Neural progenitor cell (in vitro differentiated cells): ENCODE measurements around the gene GAS6.

ENCODE experiments used
- CTCF ChIP-seq: fragments of 200-600 bp; sonication (generic); IDR thresholded peaks from 2 replicates; pipeline ENCODE4 v1.5.1; 2017; ENCODE audit warnings: antibody characterized with exemption, mild to moderate bottlenecking
- EZH2phosphoT487 ChIP-seq: fragments of 200-600 bp; sonication (generic); IDR thresholded peaks from 2 replicates; pipeline ENCODE4 v1.6.1; 2017; ENCODE audit warnings: antibody characterized with exemption

GRCh38 chr13:113783200-113783881, 80.5 kb downstream of the GAS6 start:
- no peak for TF ChIP-seq CTCF
- no peak for TF ChIP-seq EZH2phosphoT487
